K562 (cell line): ENCODE data around the gene HELZ. TPM values are rescaled to one million over a fixed set of nuclear protein-coding genes. Genes with fewer than 3 reads are reported as not detected.

ENCODE experiments used
- ATAC-seq: fragments of 200-7000 bp; cut with Tn5 transposase; 3 replicates; pipeline ENCODE4 v1.9.1; 2020; ENCODE audit warnings: moderate library complexity
- BruUV-seq: library from RNA; stranded (reverse); fragments of 400-500 nt; replicated peaks from 2 replicates; lab custom pipeline; 2021; lab: Mats Ljungman, UMichigan
- CTCF ChIA-PET: fragments of 300-600 bp; formaldehyde crosslinking; extraction: SDS; loops from one replicate; lab custom pipeline; 2021; ENCODE audit warnings: low intra/inter-chr PET ratio; lab: Yijun Ruan, JAX
- POLR2A ChIA-PET: fragments of 300-600, 350-650 bp; sonication (Branson Sonifier 250); formaldehyde crosslinking; extraction: SDS; loops from one replicate; lab custom pipeline; 2021; ENCODE audit warnings: antibody characterized with exemption, inconsistent platforms; lab: Yijun Ruan, JAX
- DNase-seq, 4 experiments: peaks; one replicate each; pipeline versions ENCODE4 v3.0.0 to v3.0.0-alpha.2; 2011 to 2018; ENCODE audit warnings: low spot score in 3 of 4, mixed read lengths in 3 of 4; ENCODE audit errors: extremely low read depth in 1 of 4
- FAIRE-seq: peaks from 2 replicates; lab custom pipeline; 2011; peaks lifted over from hg19 to GRCh38; lab: Jason Lieb, UNC
- H2AFZ ChIP-seq: 2 replicates; pipeline ENCODE4 v1.6.0; 2011; ENCODE audit warnings: low read depth, low read length, control low read depth, inconsistent platforms
- H3K27ac ChIP-seq: fragments of 200-600 bp; 3 replicates; pipeline ENCODE4 v1.8.0; 2011; ENCODE audit warnings: low read depth, mild to moderate bottlenecking, control low read depth, inconsistent platforms, low read length, moderate library complexity, mixed read lengths; ENCODE audit errors: extremely low read depth
- H3K27me3 ChIP-seq, 2 experiments: fragments of 300-600 bp in 1 of 2; 2 replicates in 1 of 2; 3 replicates in 1 of 2; pipeline versions ENCODE4 v1.6.0 to v1.8.0; 2011; ENCODE audit warnings: inconsistent platforms in 2 of 2, low read length in 2 of 2, mild to moderate bottlenecking in 1 of 2, mixed read lengths in 1 of 2, moderate library complexity in 1 of 2; ENCODE audit not compliant: control insufficient read depth in 2 of 2, insufficient read depth in 2 of 2
- H3K36me3 ChIP-seq: fragments of 300-600 bp; 3 replicates; pipeline ENCODE4 v1.8.0; 2011; ENCODE audit warnings: mild to moderate bottlenecking, low read length, inconsistent platforms; ENCODE audit not compliant: control insufficient read depth, insufficient read depth
- H3K4me1 ChIP-seq, 2 experiments: fragments of 200-600 bp in 1 of 2; replicated peaks in 1 of 2; 2 replicates in 1 of 2; 3 replicates in 1 of 2; pipeline versions ENCODE4 v1.5.1 to v1.8.0; 2011; ENCODE audit warnings: inconsistent platforms in 2 of 2, low read length in 2 of 2, mild to moderate bottlenecking in 1 of 2, mixed read lengths in 1 of 2, moderate library complexity in 1 of 2; ENCODE audit not compliant: control insufficient read depth in 2 of 2, insufficient read depth in 2 of 2
- H3K4me2 ChIP-seq: 2 replicates; pipeline ENCODE4 v1.6.1; 2011; ENCODE audit warnings: low read length, control low read depth, inconsistent platforms, mixed read lengths; ENCODE audit not compliant: insufficient read depth
- H3K4me3 ChIP-seq: fragments of 200-600 bp; sonication (generic), shearing (Covaris generic); 2 replicates; pipeline ENCODE4 v1.5.1; 2016; ENCODE audit warnings: control low read depth, inconsistent platforms
- H3K79me2 ChIP-seq: fragments of 200-600 bp; 3 replicates; pipeline ENCODE4 v1.8.0; 2011; ENCODE audit warnings: low read length, inconsistent platforms; ENCODE audit not compliant: control insufficient read depth, insufficient read depth
- H3K9ac ChIP-seq, 2 experiments: 2 replicates each; pipeline versions ENCODE4 v1.6.0 to v1.6.1; 2011; ENCODE audit warnings: low read depth in 2 of 2, low read length in 2 of 2, control low read depth in 1 of 2, inconsistent platforms in 1 of 2, mild to moderate bottlenecking in 1 of 2, mixed read lengths in 1 of 2; ENCODE audit not compliant: insufficient read depth in 1 of 2
- H3K9me1 ChIP-seq: one replicate; pipeline ENCODE4 v1.6.0; 2011; ENCODE audit warnings: inconsistent platforms, mild to moderate bottlenecking, low read length, moderate library complexity; ENCODE audit not compliant: control insufficient read depth, insufficient read depth
- H3K9me3 ChIP-seq: replicated peaks from 2 replicates; pipeline ENCODE4 v1.5.1; 2011; ENCODE audit warnings: low read depth, low read length, inconsistent platforms; ENCODE audit not compliant: control insufficient read depth, insufficient read depth
- H4K20me1 ChIP-seq: replicated peaks from 2 replicates; pipeline ENCODE4 v1.6.1; 2011; ENCODE audit warnings: low read length, inconsistent platforms, mixed read lengths; ENCODE audit not compliant: control insufficient read depth, insufficient read depth
- ARID1B ChIP-seq: fragments of 450-650 bp; IDR thresholded peaks from 2 replicates; pipeline ENCODE4 v1.6.1; 2016; ENCODE audit warnings: antibody characterized with exemption, mild to moderate bottlenecking, inconsistent platforms
- ATF1 ChIP-seq, 2 experiments: fragments of 450-650 bp in 1 of 2; IDR thresholded peaks; 2 replicates each; pipeline ENCODE4 v1.6.1; 2016; ENCODE audit warnings: missing compliant biosample characterization in 1 of 2, missing genetic modification characterization in 1 of 2
- CEBPG ChIP-seq, 3 experiments: fragments of 200-800 bp in 1 of 3; sonication (Bioruptor generic) in 1 of 3; sonication (generic) in 1 of 3; formaldehyde crosslinking in 1 of 3; IDR thresholded peaks in 2 of 3; conservative IDR thresholded peaks in 1 of 3; 2 replicates each; pipeline versions ENCODE4 v1.6.1 to v1.8.0; 2016 to 2022; ENCODE audit warnings: missing compliant biosample characterization in 2 of 3, missing genetic modification characterization in 2 of 3, mild to moderate bottlenecking in 1 of 3, missing genetic modification reagents in 1 of 3
- CSDE1 ChIP-seq, 2 experiments: fragments of 450-650 bp; IDR thresholded peaks; 2 replicates each; pipeline ENCODE4 v1.6.1; 2016; ENCODE audit warnings: mild to moderate bottlenecking in 1 of 2
- POLR2AphosphoS2 ChIP-seq: IDR thresholded peaks from 2 replicates; pipeline ENCODE4 v1.6.1; 2012; ENCODE audit warnings: low read length, improper control_type of control experiment
- SP1 ChIP-seq: sonication (generic); formaldehyde crosslinking; IDR thresholded peaks from 2 replicates; pipeline ENCODE4 v1.8.1; 2022; ENCODE audit warnings: mild to moderate bottlenecking, missing genetic modification reagents
- TFAP4 ChIP-seq: sonication (generic); formaldehyde crosslinking; IDR thresholded peaks from 2 replicates; pipeline ENCODE4 v1.8.0; 2022; ENCODE audit warnings: missing genetic modification reagents, mild to moderate bottlenecking, moderate library complexity, borderline replicate concordance
- ZBTB43 ChIP-seq: sonication (generic); formaldehyde crosslinking; IDR thresholded peaks from 2 replicates; pipeline ENCODE4 v1.8.0; 2023; ENCODE audit warnings: mild to moderate bottlenecking, missing genetic modification reagents
- ZBTB7A ChIP-seq: IDR thresholded peaks from 2 replicates; pipeline ENCODE4 v1.6.1; 2011; ENCODE audit warnings: low read depth, mild to moderate bottlenecking, low read length, moderate library complexity, borderline replicate concordance; ENCODE audit not compliant: control insufficient read depth
- ZNF561 ChIP-seq: fragments of 450-650 bp; formaldehyde crosslinking; conservative IDR thresholded peaks from 2 replicates; pipeline ENCODE4 v1.4.0; 2020; ENCODE audit warnings: mild to moderate bottlenecking, moderate library complexity
- ZNF699 ChIP-seq: fragments of 250-450 bp; sonication (Bioruptor Pico); IDR thresholded peaks from 2 replicates; pipeline ENCODE4 v1.8.0; 2021; ENCODE audit warnings: mild to moderate bottlenecking, moderate library complexity; ENCODE audit not compliant: insufficient replicate concordance
- WGBS: fragments of 100-300 bp; shearing (Covaris generic); methylation state at CpG from one replicate; pipeline ENCODE4 v1.1.6; 2016; ENCODE audit warnings: low coverage, mixed read lengths; ENCODE audit not compliant: insufficient coverage; ENCODE audit errors: missing lambda C conversion rate; 5-methylcytosine and 5-hydroxymethylcytosine counted together
- in situ Hi-C: fragments of 300-500 bp; cut with MboI; formaldehyde crosslinking; loops from 4 replicates; pipeline ENCODE4 v1.15.0; 2018; ENCODE audit warnings: inconsistent platforms, mixed read lengths
- intact Hi-C: fragments of 100-400 bp; cut with micrococcal nuclease; formaldehyde crosslinking; loops from 2 replicates; pipeline ENCODE4 v1.14.2; 2022
- polyA plus RNA-seq, 8 experiments: library from polyadenylated mRNA; depleted of rRNA in 4 of 8; stranded (reverse) in 5 of 8; unstranded in 3 of 8; fragments of >200 nt; fragmentation: Nextera tagmentation in 2 of 8; fragmentation: Illumina TruSeq in 1 of 8; extraction: Ambion mirVana in 2 of 8; extraction: Trizol in 1 of 8; gene quantifications; 2 replicates each; pipeline versions ENCODE4 v1.2.1 to v1.2.3, GENCODE V29; 2011 to 2014; ENCODE audit warnings: inconsistent platforms in 1 of 8, missing spikeins in 1 of 8
- total RNA-seq, 7 experiments: library from RNA; depleted of rRNA in 6 of 7; stranded (reverse); fragments of >200 nt in 6 of 7; fragmentation: Illumina TruSeq in 2 of 7; extraction: Trizol in 2 of 7; gene quantifications; 2 replicates each; pipeline versions ENCODE4 v1.2.1 to v1.2.3, GENCODE V29; 2011 to 2021; ENCODE audit warnings: low replicate concordance in 1 of 7

HELZ gene
- total and polyA plus RNA-seq, 9 of the 15 experiments (the other 6 are each of a cell fraction or from before 2014, with no cell fraction given), result 5.2 to 39.8 (median 17.3) TPM

- Histone ChIP-seq H3K27me3 (peaks cover 25 to 48% of the 10 kb centered on the region in 2 experiments), H3K9ac (no peak overlapping the region), H2AFZ (no peak overlapping the region), H3K36me3 (no peaks in the 10 kb centered on the region; the same call in 2 of the 3 replicates), H3K9me1 (no peaks in the 10 kb centered on the region), H3K4me2 (no peak overlapping the region), H3K79me2 (no peaks in the 10 kb centered on the region), H3K4me1 (peaks cover 0 to 6% of the 10 kb centered on the region in 2 experiments; a peak in 1 of 5 replicates), H3K4me3 (no peak overlapping the region), H3K27ac (no peak overlapping the region), H3K9me3 (no peaks in the 10 kb centered on the region; the same call in 1 of the 2 replicates), H4K20me1 (no peaks in the 10 kb centered on the region)
- in situ Hi-C loops, result no loop called here
- BruUV-seq, result no TSS peak
- ChIA-PET POLR2A (interaction anchor here (0.5 to 0.7 kb wide), 2 partner anchors 101 to 145 kb away, joined by 3 to 4 read pairs; no protein-coding TSS in a partner anchor), CTCF (no interaction called here)
- FAIRE-seq (no peak), ATAC-seq (no peak), DNase-seq (no peak)
- TF ChIP-seq ZNF561 (CRISPR knock-in tag), result no peak
- no peak for TF ChIP-seq ZBTB43
- TF ChIP-seq ARID1B, result no peak
- TF ChIP-seq ZNF699 (CRISPR knock-in tag), result no peak
- no peak for TF ChIP-seq POLR2AphosphoS2
- no peak for TF ChIP-seq ZBTB7A
- no peak for TF ChIP-seq CSDE1 (IDR thresholded peaks at IDR 0.05)
- TF ChIP-seq SP1 (CRISPR knock-in tag), result no peak
- no peak for TF ChIP-seq CEBPG (CRISPR knock-in tag; IDR thresholded peaks at IDR 0.05)
- no peak for TF ChIP-seq CEBPG (tag; conservative IDR thresholded peaks at IDR 0.05 in 1 of 2, IDR thresholded peaks at IDR 0.05 in 1 of 2)
- no peak for TF ChIP-seq TFAP4 (CRISPR knock-in tag)
- no peak for TF ChIP-seq ATF1 (CRISPR knock-in tag; IDR thresholded peaks at IDR 0.05)
- TF ChIP-seq ATF1 (tag; IDR thresholded peaks at IDR 0.05), result no peak
- intact Hi-C loops, result no loop called here
- 5% methylated on average over 9 of the region's 9 CpGs for WGBS
Measured at GRCh38 chr17:67053438-67054000, 191.5 kb downstream of the HELZ start.
